HepG2 (cell line): ENCODE data around the gene GAD1. TPM values are rescaled to one million over a fixed set of nuclear protein-coding genes. Genes with fewer than 3 reads are reported as not detected.

Source experiments
- AGO2 ChIP-seq: fragments of 200-400 bp; formaldehyde crosslinking; optimal IDR thresholded peaks from 2 replicates; pipeline ENCODE3; 2017; ENCODE audit warnings: mild to moderate bottlenecking, low read depth, low read length, moderate library complexity
- DNMT1 ChIP-seq: sonication (generic); formaldehyde crosslinking; IDR thresholded peaks from 2 replicates; pipeline ENCODE4 v1.5.1; 2020; ENCODE audit warnings: mild to moderate bottlenecking, missing genetic modification reagents
- HHEX ChIP-seq: IDR thresholded peaks from 2 replicates; pipeline ENCODE4 v1.6.1; 2016; ENCODE audit warnings: control low read depth
- MEIS2 ChIP-seq: sonication (generic); formaldehyde crosslinking; IDR thresholded peaks from 2 replicates; pipeline ENCODE4 v1.9.0; 2021; ENCODE audit warnings: mild to moderate bottlenecking, missing genetic modification reagents
- SIN3B ChIP-seq: fragments of 150-350 bp; IDR thresholded peaks from 2 replicates; pipeline ENCODE4 v1.6.1; 2014; ENCODE audit warnings: low read length
- SKI ChIP-seq: fragments of 450-650 bp; IDR thresholded peaks from one replicate; pipeline ENCODE4 v1.6.1; 2018; ENCODE audit warnings: mild to moderate bottlenecking; ENCODE audit not compliant: partially characterized antibody
- ZBED4 ChIP-seq: sonication (generic); formaldehyde crosslinking; IDR thresholded peaks from 2 replicates; pipeline ENCODE4 v1.4.0; 2020; ENCODE audit warnings: missing genetic modification reagents, borderline replicate concordance
- ZMYM2 ChIP-seq: sonication (generic); formaldehyde crosslinking; IDR thresholded peaks from 2 replicates; pipeline ENCODE4 v1.8.0; 2022; ENCODE audit warnings: mild to moderate bottlenecking, missing genetic modification reagents
- ZNF235 ChIP-seq: sonication (generic); formaldehyde crosslinking; IDR thresholded peaks from 2 replicates; pipeline ENCODE4 v1.8.1; 2023; ENCODE audit warnings: mild to moderate bottlenecking, missing genetic modification reagents, borderline replicate concordance
- ZNF33B ChIP-seq: sonication (generic); formaldehyde crosslinking; IDR thresholded peaks from 2 replicates; pipeline ENCODE4 v1.5.1; 2020; ENCODE audit warnings: mild to moderate bottlenecking, missing genetic modification reagents
- ZNF367 ChIP-seq: sonication (generic); formaldehyde crosslinking; IDR thresholded peaks from 2 replicates; pipeline ENCODE4 v1.4.0; 2020; ENCODE audit warnings: missing genetic modification reagents, borderline replicate concordance
- ZNF430 ChIP-seq: sonication (generic); formaldehyde crosslinking; IDR thresholded peaks from 2 replicates; pipeline ENCODE4 v1.9.0; 2021; ENCODE audit warnings: mild to moderate bottlenecking, missing genetic modification reagents
- ZNF512 ChIP-seq: sonication (generic); formaldehyde crosslinking; IDR thresholded peaks from 2 replicates; pipeline ENCODE4 v1.4.0; 2020; ENCODE audit warnings: mild to moderate bottlenecking, missing genetic modification reagents
- ZNF704 ChIP-seq: sonication (generic); formaldehyde crosslinking; IDR thresholded peaks from 2 replicates; pipeline ENCODE4 v1.8.1; 2023; ENCODE audit warnings: mild to moderate bottlenecking, inconsistent platforms, moderate library complexity, missing genetic modification reagents, borderline replicate concordance
- ZNF720 ChIP-seq: sonication (generic); formaldehyde crosslinking; IDR thresholded peaks from 2 replicates; pipeline ENCODE4 v1.4.0; 2020; ENCODE audit warnings: missing genetic modification reagents
- ZNF747 ChIP-seq: sonication (generic); formaldehyde crosslinking; IDR thresholded peaks from 2 replicates; pipeline ENCODE4 v1.8.1; 2023; ENCODE audit warnings: missing genetic modification reagents, mild to moderate bottlenecking, borderline replicate concordance
- polyA plus RNA-seq, 8 experiments: library from polyadenylated mRNA; depleted of rRNA in 3 of 8; stranded (reverse) in 7 of 8; unstranded in 1 of 8; fragments of >200 nt; fragmentation: Illumina TruSeq in 4 of 8; extraction: Trizol in 4 of 8; gene quantifications; 2 replicates each; pipeline versions ENCODE4 v1.2.1 to v1.2.3, GENCODE V29; 2011 to 2016; ENCODE audit warnings: low read depth in 4 of 8, missing spikeins in 1 of 8, mixed read lengths in 1 of 8; ENCODE audit not compliant: insufficient read depth in 1 of 8
- total RNA-seq, 5 experiments: library from RNA; depleted of rRNA; stranded (reverse); fragments of >200 nt; fragmentation: Illumina TruSeq; extraction: Trizol; gene quantifications; 2 replicates each; pipeline ENCODE4 v1.2.3, GENCODE V29; 2016; ENCODE audit warnings: low read depth in 1 of 5
- TF ChIP-seq, protein P1 (sequence below): sonication (generic); formaldehyde crosslinking; IDR thresholded peaks from 2 replicates; pipeline ENCODE4 v1.8.0; 2022; ENCODE audit warnings: mild to moderate bottlenecking, missing genetic modification reagents, moderate library complexity
- TF ChIP-seq, protein P2 (sequence below): sonication (generic); formaldehyde crosslinking; IDR thresholded peaks from 2 replicates; pipeline ENCODE4 v1.4.0; 2020; ENCODE audit warnings: mild to moderate bottlenecking, missing genetic modification reagents
- TF ChIP-seq, protein P3 (sequence below): sonication (generic); formaldehyde crosslinking; conservative IDR thresholded peaks from 2 replicates; pipeline ENCODE4 v1.4.0; 2020; ENCODE audit warnings: missing genetic modification reagents

The GAD1 gene
- total and polyA plus RNA-seq, 2 of the 13 experiments (the other 11 are each of a cell fraction or from before 2014, with no cell fraction given), result 0.09 to 0.13 TPM

DNA sequence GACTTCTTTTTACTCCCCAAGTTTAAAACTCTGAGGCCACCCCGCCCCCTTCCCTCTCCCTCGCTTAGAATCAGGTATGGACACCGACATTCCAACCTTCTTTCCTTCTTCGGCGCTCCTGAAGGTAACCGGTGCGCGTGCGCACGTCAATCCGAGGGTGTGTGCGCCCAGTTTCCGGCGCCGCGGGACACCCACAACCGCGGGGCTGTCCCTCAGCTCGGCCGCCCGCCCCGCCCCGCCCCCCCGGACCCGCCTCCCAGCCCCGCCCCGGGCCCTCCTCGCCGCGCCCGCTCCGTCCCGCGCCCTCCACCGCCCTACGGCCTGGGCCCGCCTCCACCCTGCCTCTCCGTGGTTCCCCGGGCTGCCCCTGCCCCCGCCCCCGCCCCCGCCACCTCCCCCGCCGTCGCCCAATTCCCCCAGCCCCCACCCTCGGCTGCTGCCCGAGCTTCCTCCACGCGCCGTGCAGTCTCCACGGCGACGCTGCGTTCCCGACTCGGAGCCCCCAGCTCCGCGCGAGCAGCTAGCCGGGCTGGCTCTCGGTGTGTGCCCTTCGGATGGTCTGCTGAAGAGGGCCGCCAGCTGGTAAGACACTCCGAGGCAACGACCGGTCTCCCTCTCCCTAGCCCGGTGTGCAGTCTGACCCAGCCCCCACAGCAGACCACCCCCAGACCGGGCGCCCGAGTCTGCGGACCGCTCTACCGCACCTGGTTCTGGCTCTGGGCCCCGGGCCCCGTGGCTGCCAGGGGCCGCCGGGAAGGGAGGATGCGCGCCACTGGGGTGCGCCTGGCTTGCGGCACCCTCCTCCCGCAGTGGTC is 45.9 kb upstream of the GAD1 start (continued):
- TF ChIP-seq ZNF33B (CRISPR knock-in tag) (0 out of 2 replicates have a peak, but pooled peaks have one; percentile 84), ZNF430 (CRISPR knock-in tag) (peak; percentile 66; the same call in 1 of the 2 replicates), ZMYM2 (CRISPR knock-in tag) (no peak), ZNF747 (CRISPR knock-in tag) (no peak), ZNF720 (CRISPR knock-in tag) (no peak), ZNF235 (CRISPR knock-in tag) (no peak), HHEX (CRISPR knock-in tag) (no peak), ZBED4 (CRISPR knock-in tag) (no peak), SIN3B (no peak), DNMT1 (CRISPR knock-in tag) (no peak), SKI (peak; percentile 35), ZNF512 (CRISPR knock-in tag) (0 out of 2 replicates have a peak, but pooled peaks have one; percentile 69), AGO2 (peak; percentile 74), MEIS2 (CRISPR knock-in tag) (no peak; the same call in 1 of the 2 replicates), ZNF367 (CRISPR knock-in tag) (no peak), ZNF704 (0 out of 2 replicates have a peak, but pooled peaks have one; percentile 37)
- TF ChIP-seq, protein P1, sequence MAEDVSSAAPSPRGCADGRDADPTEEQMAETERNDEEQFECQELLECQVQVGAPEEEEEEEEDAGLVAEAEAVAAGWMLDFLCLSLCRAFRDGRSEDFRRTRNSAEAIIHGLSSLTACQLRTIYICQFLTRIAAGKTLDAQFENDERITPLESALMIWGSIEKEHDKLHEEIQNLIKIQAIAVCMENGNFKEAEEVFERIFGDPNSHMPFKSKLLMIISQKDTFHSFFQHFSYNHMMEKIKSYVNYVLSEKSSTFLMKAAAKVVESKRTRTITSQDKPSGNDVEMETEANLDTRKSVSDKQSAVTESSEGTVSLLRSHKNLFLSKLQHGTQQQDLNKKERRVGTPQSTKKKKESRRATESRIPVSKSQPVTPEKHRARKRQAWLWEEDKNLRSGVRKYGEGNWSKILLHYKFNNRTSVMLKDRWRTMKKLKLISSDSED, result no peak
- TF ChIP-seq, protein P2, sequence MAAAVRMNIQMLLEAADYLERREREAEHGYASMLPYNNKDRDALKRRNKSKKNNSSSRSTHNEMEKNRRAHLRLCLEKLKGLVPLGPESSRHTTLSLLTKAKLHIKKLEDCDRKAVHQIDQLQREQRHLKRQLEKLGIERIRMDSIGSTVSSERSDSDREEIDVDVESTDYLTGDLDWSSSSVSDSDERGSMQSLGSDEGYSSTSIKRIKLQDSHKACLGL (CRISPR knock-in tag), result peak; percentile 40; the same call in 1 of the 2 replicates
- TF ChIP-seq, protein P3, sequence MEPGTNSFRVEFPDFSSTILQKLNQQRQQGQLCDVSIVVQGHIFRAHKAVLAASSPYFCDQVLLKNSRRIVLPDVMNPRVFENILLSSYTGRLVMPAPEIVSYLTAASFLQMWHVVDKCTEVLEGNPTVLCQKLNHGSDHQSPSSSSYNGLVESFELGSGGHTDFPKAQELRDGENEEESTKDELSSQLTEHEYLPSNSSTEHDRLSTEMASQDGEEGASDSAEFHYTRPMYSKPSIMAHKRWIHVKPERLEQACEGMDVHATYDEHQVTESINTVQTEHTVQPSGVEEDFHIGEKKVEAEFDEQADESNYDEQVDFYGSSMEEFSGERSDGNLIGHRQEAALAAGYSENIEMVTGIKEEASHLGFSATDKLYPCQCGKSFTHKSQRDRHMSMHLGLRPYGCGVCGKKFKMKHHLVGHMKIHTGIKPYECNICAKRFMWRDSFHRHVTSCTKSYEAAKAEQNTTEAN (CRISPR knock-in tag), result 0 out of 2 replicates have a peak, but pooled peaks have one; percentile 27
